Inferior parietal cortex (tissue), 1 donor: ENCODE results near the gene FBP2.

ENCODE experiments used
- DNase-seq: peaks from one replicate; pipeline ENCODE4 v3.0.0-alpha.2; 2016; ENCODE audit errors: extremely low spot score

Gene FBP2

GRCh38 chr9:94593459-94594345 lies at the start of gene FBP2:
TSS of gene FBP2 (minus strand) at chr9:94593824. CDS start at chr9:94593726, 98 bp downstream.
- no peak for DNase-seq

- no peak for DNase-seq
These were observed 49.6 kb upstream of the FBP2 start for GRCh38 chr9:94643176-94643575.

- no peak for DNase-seq
These were observed 48.9 kb upstream of the FBP2 start for GRCh38 chr9:94642501-94642900.

- DNase-seq = no peak
These were observed 46.4 kb upstream of the FBP2 start for GRCh38 chr9:94639999-94640376.

GRCh38 chr9:94639061-94639998 lies 45.7 kb upstream of the FBP2 start, which contains the start of gene FBP1:
TSS of gene FBP1 (minus strand) at chr9:94639518. CDS start at chr9:94639310, 208 bp downstream.
- DNase-seq = no peak

GRCh38 chr9:94638335-94639060 lies 44.9 kb upstream of the FBP2 start:
- no peak for DNase-seq

- DNase-seq = no peak
These were observed 39.1 kb upstream of the FBP2 start for GRCh38 chr9:94632737-94633136.

- DNase-seq = no peak
These were observed 38.0 kb upstream of the FBP2 start for GRCh38 chr9:94631599-94631998.

- no peak for DNase-seq
These were observed 37.2 kb upstream of the FBP2 start for GRCh38 chr9:94630833-94631232.

- DNase-seq = no peak
These were observed 36.7 kb upstream of the FBP2 start for GRCh38 chr9:94630281-94630680.

- no peak for DNase-seq
These were observed 33.7 kb upstream of the FBP2 start for GRCh38 chr9:94627287-94627686.

- no peak for DNase-seq
These were observed 32.2 kb upstream of the FBP2 start for GRCh38 chr9:94625835-94626234.

GRCh38 chr9:94624629-94625028 lies 31.0 kb upstream of the FBP2 start:
- no peak for DNase-seq

GRCh38 chr9:94623253-94623652 lies 29.6 kb upstream of the FBP2 start:
- no peak for DNase-seq

- no peak for DNase-seq
These were observed 28.6 kb upstream of the FBP2 start for GRCh38 chr9:94622087-94622800.

GRCh38 chr9:94619026-94619425 lies 25.4 kb upstream of the FBP2 start:
- DNase-seq = no peak

- DNase-seq = no peak
These were observed 19.4 kb upstream of the FBP2 start for GRCh38 chr9:94613003-94613402.

GRCh38 chr9:94612071-94612470 lies 18.4 kb upstream of the FBP2 start:
- no peak for DNase-seq

- DNase-seq = no peak
These were observed 18.0 kb upstream of the FBP2 start for GRCh38 chr9:94611638-94612068.

GRCh38 chr9:94610181-94610606 lies 16.6 kb upstream of the FBP2 start:
- no peak for DNase-seq

- no peak for DNase-seq
These were observed 13.7 kb upstream of the FBP2 start for GRCh38 chr9:94607423-94607691.
